NCI-H1092 (cell line): ENCODE data around the gene KRCC1.
A peak's percentile ranks its signal among the peaks of the same experiment; 100 is the strongest.

Source experiments
- DNase-seq: peaks from one replicate; lab custom pipeline; 2025; lab: John Stamatoyannopoulos, UW

The KRCC1 gene

GRCh38 chr2:88055371-88056128, at the start of gene KRCC1:
TSS of gene KRCC1 (minus strand) at chr2:88055783. CDS start at chr2:88028563, 27,220 bp downstream.
- DNase-seq, result peak; percentile 87

DNA sequence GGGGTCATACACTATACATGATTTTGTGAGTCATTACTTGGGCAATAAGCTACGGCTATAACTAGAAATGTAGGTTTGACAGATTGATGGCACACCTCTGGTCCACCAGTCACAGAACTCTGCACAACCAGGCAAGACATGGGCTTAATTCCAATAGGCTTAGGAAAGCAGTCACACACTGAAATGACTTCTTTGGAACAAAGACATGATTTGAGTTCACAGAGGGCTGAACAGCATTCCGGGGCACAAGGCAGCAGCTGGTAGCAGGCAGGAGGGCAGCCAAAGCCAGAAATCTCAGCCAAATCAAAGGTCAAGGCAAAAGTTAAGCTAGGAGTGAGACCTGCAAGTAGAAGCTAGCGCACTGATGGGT, 44.9 kb upstream of the KRCC1 start:
- no peak for DNase-seq

- DNase-seq, result no peak
These were observed 44.4 kb upstream of the KRCC1 start for GRCh38 chr2:88099798-88100488.

DNA sequence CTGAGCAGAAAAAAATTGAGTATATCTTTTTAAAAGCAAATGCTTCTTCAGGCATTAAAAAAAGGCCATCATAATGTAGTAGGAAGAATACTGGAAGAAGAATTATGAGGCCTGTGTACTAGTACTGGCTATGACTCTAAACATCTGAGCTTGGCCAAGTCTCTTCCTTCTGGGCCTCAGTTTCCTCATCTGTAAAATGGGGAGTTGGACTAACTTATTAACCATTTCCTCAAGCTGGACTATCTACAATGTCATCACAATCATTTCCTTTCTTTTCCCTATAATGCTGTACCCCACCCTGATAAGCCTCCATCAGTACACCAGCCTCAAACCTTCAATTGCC, 42.9 kb upstream of the KRCC1 start:
- DNase-seq, result no peak

GRCh38 chr2:88097891-88098557, 42.4 kb upstream of the KRCC1 start:
- no peak for DNase-seq

GRCh38 chr2:88097192-88097591, 41.6 kb upstream of the KRCC1 start:
- no peak for DNase-seq

GRCh38 chr2:88096708-88097107, 41.1 kb upstream of the KRCC1 start:
- no peak for DNase-seq

DNA sequence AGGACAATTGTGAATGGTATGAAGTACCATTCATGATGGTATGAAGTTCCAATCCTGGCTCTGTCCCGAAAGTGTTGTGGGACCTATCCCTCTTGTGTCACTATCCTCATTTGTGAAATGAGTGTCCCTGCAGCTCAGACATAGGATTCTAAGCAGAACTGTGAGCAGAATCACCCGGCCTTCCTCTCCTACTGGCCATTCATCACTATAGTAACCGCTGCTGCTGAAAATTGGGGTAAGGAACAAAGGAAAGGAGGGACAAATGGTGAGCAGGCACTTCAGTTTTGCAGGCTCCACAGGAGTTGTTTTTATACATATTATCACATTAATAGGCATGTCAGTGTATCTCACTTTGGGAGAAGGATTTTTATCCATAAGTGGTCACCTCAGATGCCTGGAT, 39.4 kb upstream of the KRCC1 start:
- DNase-seq, result no peak

- DNase-seq, result no peak
These were observed 37.2 kb upstream of the KRCC1 start for GRCh38 chr2:88092773-88093172.

- DNase-seq, result no peak
These were observed 36.4 kb upstream of the KRCC1 start for GRCh38 chr2:88091943-88092342.

DNA sequence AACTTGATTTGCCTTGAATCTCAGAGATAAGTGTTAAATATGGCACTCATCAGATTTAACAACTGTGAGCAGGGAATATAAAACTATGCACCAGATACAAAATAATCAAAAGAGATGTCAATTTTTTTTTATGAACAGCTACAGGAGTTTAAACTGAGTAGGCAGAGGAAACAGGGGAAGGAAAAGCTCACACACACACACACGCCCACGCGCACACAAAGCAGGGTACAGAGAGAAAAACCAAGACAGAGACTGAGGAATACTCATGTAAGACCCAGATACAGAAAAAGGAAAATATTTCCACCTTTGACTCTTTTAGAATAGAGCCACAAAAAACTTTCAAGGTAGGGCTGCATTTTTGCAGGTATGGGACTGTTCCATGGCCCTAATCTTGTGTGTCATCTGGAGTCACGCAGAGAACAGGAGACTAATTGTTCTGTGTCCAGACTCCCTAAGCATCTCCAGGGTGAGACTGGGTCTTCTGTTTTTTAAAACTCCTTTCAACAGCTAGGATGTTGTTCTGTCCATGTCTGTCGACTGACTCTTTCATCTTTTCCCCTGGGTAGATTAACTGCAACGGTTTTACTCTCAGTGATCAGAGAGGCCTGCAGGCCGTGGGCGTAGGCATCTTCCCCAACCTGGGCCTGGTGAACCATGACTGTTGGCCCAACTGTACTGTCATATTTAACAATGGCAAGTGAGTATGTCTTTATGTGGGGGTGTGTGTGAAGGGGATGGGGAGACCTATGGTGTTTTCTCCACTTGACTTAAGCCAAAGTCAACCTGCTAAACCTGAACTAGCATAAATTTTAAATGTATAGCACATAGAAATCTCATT, 35.1 kb upstream of the KRCC1 start:
- no peak for DNase-seq

DNA sequence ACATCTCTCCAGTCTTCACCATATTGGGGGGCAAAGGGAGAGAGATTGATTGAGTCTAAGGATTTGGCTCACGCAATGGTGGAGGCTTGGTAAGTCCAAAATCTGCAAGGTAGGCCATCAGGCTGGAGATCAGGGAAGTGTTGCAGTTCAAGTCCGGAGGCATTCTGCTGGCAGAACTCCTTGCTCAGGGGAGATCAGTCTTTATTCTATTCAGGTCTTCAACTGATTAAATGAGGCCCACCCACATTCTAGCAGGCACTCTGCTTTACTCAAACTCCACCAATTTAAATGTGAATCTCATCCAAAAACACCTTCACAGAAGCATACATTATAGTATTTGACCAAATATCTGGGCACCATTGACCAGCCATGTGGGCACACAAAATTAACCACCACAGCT, 33.4 kb upstream of the KRCC1 start:
- DNase-seq, result no peak

DNA sequence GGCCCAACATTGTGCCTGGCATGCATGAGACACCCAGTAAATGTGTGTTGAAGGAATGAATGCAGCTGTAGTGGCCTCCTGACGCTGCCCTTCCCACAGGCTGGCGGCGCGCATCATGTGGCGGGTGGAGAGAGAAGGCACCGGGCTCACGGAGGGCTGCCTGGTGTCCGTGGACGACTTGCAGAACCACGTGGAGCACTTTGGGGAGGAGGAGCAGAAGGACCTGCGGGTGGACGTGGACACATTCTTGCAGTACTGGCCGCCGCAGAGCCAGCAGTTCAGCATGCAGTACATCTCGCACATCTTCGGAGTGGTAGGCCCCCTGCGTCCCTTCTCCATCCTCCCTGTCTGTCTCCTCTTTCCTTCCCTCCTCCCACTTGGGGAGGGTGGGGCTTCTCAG, 32.2 kb upstream of the KRCC1 start:
- no peak for DNase-seq

- DNase-seq, result no peak
These were observed 31.5 kb upstream of the KRCC1 start for GRCh38 chr2:88087073-88087472.

DNA sequence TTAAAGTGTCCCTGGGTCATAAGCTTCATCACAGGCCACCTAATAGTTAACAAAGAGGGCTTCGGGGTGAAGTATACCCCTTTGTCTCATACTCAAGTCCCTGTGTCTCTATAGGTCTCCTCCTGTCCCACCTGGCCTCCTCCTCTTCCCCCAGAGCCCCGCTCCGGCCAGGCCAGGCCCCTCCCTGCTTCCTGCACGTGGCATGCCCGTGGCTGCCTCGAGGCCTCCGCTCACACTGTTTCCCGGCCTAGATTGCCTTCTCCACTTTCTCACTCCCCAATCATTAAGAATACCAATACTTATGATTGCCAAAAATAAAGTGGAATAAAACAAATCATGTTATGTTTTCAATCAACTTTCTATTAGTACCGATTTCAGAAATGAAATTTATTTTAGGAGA, 30.8 kb upstream of the KRCC1 start:
- DNase-seq, result no peak

DNA sequence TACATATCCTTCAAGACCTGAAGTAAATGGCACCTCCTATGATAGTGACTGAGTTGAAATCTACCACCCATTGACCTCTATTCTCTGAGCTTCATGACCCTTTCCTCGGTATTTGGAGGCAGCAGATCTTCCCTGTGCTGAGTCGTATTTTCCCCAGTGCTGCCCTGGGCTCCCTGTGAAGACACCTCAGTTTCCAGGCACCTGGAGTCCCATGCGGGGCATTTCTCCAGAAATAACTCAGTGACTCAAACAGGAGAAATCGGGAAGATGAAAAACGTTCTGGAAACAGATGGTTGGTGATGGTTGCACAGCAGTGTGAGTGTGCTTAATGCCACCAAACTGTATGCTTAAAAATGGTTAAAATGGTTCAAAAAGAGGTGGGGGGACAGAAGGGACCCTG, 30.0 kb upstream of the KRCC1 start:
- no peak for DNase-seq

GRCh38 chr2:88085099-88085498, 29.5 kb upstream of the KRCC1 start:
- no peak for DNase-seq

GRCh38 chr2:88082781-88083180, 27.2 kb upstream of the KRCC1 start:
- DNase-seq, result no peak

DNA sequence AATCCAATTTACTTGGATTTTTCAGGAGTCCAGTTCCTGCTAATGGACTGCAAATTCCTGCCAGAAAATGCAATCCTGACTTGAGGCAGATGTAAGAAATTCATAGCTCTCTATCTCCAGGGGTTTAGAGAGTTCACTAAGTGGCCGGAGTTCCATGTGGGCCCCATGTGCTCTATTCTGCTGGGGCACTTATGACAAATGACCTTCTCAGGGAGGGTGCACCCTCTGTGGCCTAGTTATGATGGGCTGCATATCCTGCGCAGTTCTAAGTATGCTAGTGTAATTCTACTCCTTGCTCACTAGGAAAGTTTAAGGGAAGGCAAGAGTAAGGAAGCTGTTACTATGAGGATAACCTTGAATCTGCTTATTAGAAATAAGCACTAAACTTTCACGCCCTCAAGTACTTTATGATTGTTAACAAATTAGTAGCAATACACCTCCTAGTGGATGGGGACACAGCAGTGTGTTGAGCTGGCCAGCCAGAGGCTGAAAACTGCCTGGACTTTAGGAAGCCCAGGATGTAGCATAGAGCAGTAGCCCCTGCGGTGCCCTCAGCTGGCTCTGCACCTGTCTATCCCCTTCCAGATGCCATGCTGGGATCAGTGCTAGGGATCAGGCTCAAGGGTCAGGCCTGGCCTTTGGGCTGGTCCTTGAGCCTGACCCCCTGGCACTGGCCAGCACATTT, 26.5 kb upstream of the KRCC1 start:
- DNase-seq, result no peak

GRCh38 chr2:88080545-88080944, 25.0 kb upstream of the KRCC1 start:
- DNase-seq, result no peak

DNA sequence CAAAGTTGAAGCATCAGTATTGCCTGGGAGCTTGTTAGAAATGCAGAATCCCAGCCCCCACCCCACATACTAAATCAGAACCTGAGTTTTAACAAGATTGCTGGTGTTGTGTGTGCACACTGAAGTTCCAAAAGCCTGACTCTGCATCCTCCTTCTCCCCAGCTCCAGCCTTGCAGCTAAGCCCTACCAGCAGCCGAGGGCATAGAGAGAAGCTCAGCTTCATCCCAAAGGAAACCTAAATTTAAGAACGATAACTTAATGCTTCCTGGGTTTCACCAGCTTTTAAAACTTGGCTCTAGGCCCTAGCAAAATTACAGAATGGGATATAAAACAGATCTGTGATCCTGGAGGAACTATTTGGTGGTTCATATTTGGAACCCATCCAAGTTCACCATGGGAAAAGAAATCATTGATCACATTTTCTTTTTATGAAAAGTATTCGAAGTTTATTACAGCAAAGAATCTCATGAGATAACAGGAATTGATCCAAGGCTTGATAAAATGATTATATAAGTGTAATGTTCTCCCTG, 23.1 kb upstream of the KRCC1 start:
- DNase-seq, result no peak

- no peak for DNase-seq
These were observed 21.5 kb upstream of the KRCC1 start for GRCh38 chr2:88077080-88077479.
